CD4-positive, CD25-positive, alpha-beta regulatory T cell (primary cell): ENCODE results near the gene SERAC1. TPM values are rescaled to one million over a fixed set of nuclear protein-coding genes. Genes with fewer than 3 reads are reported as not detected.

ENCODE experiments used
- ATAC-seq, 2 donors: fragments of 150-1000 bp; cut with Tn5 transposase; one replicate each; pipeline ENCODE4 v1.10.0; 2021; ENCODE audit warnings: low read depth in 2 of 2, moderate number of reproducible peaks in 2 of 2, moderate library complexity in 1 of 2
- DNase-seq, 3 donors: peaks; one replicate each; pipeline versions ENCODE4 v3.0.0 to v3.0.0-alpha.2; 2012 to 2022; ENCODE audit warnings: mixed read lengths in 1 of 3
- H3K27ac ChIP-seq: one replicate; pipeline ENCODE4 v1.7.0; 2013; ENCODE audit warnings: mild to moderate bottlenecking, low read length; ENCODE audit not compliant: insufficient read depth, poor library complexity, severe bottlenecking
- H3K27me3 ChIP-seq: one replicate; pipeline ENCODE4 v1.7.0; 2013; ENCODE audit warnings: low read length; ENCODE audit not compliant: control insufficient read depth, insufficient read depth
- H3K36me3 ChIP-seq: one replicate; pipeline ENCODE4 v1.7.0; 2013; ENCODE audit warnings: mild to moderate bottlenecking, low read length, moderate library complexity; ENCODE audit not compliant: control insufficient read depth, insufficient read depth
- H3K4me1 ChIP-seq: 2 replicates; pipeline ENCODE4 v1.7.0; 2013; ENCODE audit warnings: mild to moderate bottlenecking, low read length; ENCODE audit not compliant: insufficient read depth, control insufficient read depth, poor library complexity, severe bottlenecking
- H3K4me3 ChIP-seq: one replicate; pipeline ENCODE4 v1.7.0; 2013; ENCODE audit warnings: low read depth, mild to moderate bottlenecking, low read length, moderate library complexity
- H3K9me3 ChIP-seq, 2 experiments: 1 replicate in 1 of 2; 2 replicates in 1 of 2; pipeline ENCODE4 v1.7.0; 2013; ENCODE audit warnings: low read length in 2 of 2, mild to moderate bottlenecking in 1 of 2, moderate library complexity in 1 of 2; ENCODE audit not compliant: control insufficient read depth in 2 of 2
- H3K27ac Mint-ChIP-seq, 3 donors: one replicate each; pipeline ENCODE4 v1.8.0; 2020 to 2022; ENCODE audit warnings: mild to moderate bottlenecking in 3 of 3, mixed read lengths in 3 of 3, moderate library complexity in 2 of 3
- H3K27me3 Mint-ChIP-seq: one replicate; pipeline ENCODE4 v1.8.0; 2022; ENCODE audit warnings: mild to moderate bottlenecking, mixed read lengths
- H3K36me3 Mint-ChIP-seq: one replicate; pipeline ENCODE4 v1.8.0; 2020; ENCODE audit warnings: mixed read lengths
- H3K4me1 Mint-ChIP-seq, 4 donors: one replicate each; pipeline ENCODE4 v1.8.0; 2020 to 2022; ENCODE audit warnings: mixed read lengths in 4 of 4, mild to moderate bottlenecking in 1 of 4
- H3K4me3 Mint-ChIP-seq, 4 donors: one replicate each; pipeline ENCODE4 v1.8.0; 2020 to 2022; ENCODE audit warnings: mild to moderate bottlenecking in 4 of 4, mixed read lengths in 4 of 4, moderate library complexity in 3 of 4
- H3K9me3 Mint-ChIP-seq, 7 donors: one replicate each; pipeline ENCODE4 v1.8.0; 2020 to 2022; ENCODE audit warnings: mixed read lengths in 7 of 7, mild to moderate bottlenecking in 3 of 7, moderate library complexity in 2 of 7
- polyA plus RNA-seq, 4 donors: library from polyadenylated mRNA; unstranded; fragments of 300-500 nt; fragmentation: Illumina TruSeq; gene quantifications; one replicate each; pipeline ENCODE4 v1.2.3, GENCODE V29; 2021
- total RNA-seq: library from RNA; stranded (reverse); gene quantifications from one replicate; pipeline ENCODE4 v1.2.3, GENCODE V29; 2022

The SERAC1 gene
- total and polyA plus RNA-seq, 5 donors from 2014 or later, result 1.3 to 4.8 (median 2.7) TPM

DNA sequence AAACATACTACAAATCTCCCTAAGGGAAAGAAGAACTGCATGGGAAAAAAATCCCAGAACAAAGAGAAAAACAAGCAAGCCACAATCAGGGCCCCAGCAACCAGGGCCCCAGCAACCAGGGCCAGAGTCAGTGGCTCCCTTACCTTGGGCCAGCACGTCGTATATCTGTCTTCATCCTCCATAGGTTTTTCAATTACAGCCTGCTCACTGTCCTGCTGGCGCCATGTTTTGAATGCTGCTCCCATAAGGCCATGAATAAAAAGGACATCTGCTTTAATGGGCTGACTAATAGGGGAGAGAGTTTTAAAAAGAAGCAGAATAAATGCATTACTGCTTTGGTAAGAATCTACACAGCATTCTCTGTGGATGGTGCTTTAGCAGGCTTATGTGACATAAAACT is 49.2 kb downstream of the SERAC1 start:
- Mint-ChIP-seq H3K36me3 (peaks cover 29% of the 10 kb centered on the region), H3K9me3 (peaks cover 0 to 5% (median 0%) of the 10 kb centered on the region in 7 donors), H3K27me3 (no peaks in the 10 kb centered on the region), H3K27ac (no peak overlapping the region), H3K4me1 (no peaks in the 10 kb centered on the region), H3K4me3 (no peak overlapping the region)
- H3K27ac ChIP-seq, result no peak overlapping the region
- H3K36me3 ChIP-seq, result peaks cover 11% of the 10 kb centered on the region
- no peaks in the 10 kb centered on the region for H3K27me3 ChIP-seq
- ATAC-seq (no peak), DNase-seq (no peak)
- no peaks in the 10 kb centered on the region for H3K4me1 ChIP-seq
- H3K4me3 ChIP-seq, result no peak overlapping the region
- no peaks in the 10 kb centered on the region for H3K9me3 ChIP-seq

DNA sequence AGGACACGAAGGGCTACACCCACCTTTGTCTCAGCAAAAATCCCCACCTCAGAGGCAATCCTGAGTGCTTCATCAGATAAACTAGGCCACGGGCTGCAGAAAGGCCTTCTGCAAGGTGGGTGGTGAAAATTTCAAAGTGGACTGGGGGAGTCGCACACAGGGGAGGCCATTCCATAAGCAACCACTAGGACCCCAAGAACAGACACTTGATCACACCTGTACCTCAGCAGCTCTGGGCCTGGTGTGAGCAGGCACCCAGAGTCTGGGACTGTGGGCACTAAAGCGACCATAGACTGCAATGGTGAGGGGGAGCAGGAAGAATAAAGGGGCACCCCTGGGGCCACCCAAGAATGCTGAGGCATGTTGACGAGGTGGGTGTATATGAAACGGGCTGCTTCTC is 52.6 kb downstream of the SERAC1 start:
- Mint-ChIP-seq H3K36me3 (peaks cover 41% of the 10 kb centered on the region), H3K4me3 (no peak overlapping the region), H3K27me3 (no peaks in the 10 kb centered on the region), H3K9me3 (no peaks in the 10 kb centered on the region), H3K4me1 (peaks cover 0 to 5% (median 0%) of the 10 kb centered on the region in 4 donors), H3K27ac (no peak overlapping the region)
- Histone ChIP-seq H3K36me3 (peaks cover 23% of the 10 kb centered on the region), H3K4me1 (no peaks in the 10 kb centered on the region), H3K4me3 (no peak overlapping the region), H3K9me3 (no peaks in the 10 kb centered on the region), H3K27ac (no peak overlapping the region), H3K27me3 (no peaks in the 10 kb centered on the region)
- ATAC-seq, result no peak
- no peak for DNase-seq

- H3K27ac ChIP-seq, result no peak overlapping the region
- H3K36me3 ChIP-seq, result peaks cover 23% of the 10 kb centered on the region
- DNase-seq (no peak), ATAC-seq (no peak)
- H3K9me3 ChIP-seq, result no peaks in the 10 kb centered on the region
- no peaks in the 10 kb centered on the region for H3K27me3 Mint-ChIP-seq
- no peak overlapping the region for H3K4me3 Mint-ChIP-seq
- H3K36me3 Mint-ChIP-seq, result peaks cover 41% of the 10 kb centered on the region
- H3K4me1 ChIP-seq, result no peaks in the 10 kb centered on the region
- H3K27ac Mint-ChIP-seq, result no peak overlapping the region
- H3K4me1 Mint-ChIP-seq, result peaks cover 0 to 5% (median 0%) of the 10 kb centered on the region in 4 donors
- H3K4me3 ChIP-seq, result no peak overlapping the region
- no peaks in the 10 kb centered on the region for H3K9me3 Mint-ChIP-seq
- H3K27me3 ChIP-seq, result no peaks in the 10 kb centered on the region
These were observed 53.0 kb downstream of the SERAC1 start for GRCh38 chr6:158115102-158115501.

GRCh38 chr6:158113802-158114201 is 54.3 kb downstream of the SERAC1 start:
- H3K27me3 ChIP-seq, result no peaks in the 10 kb centered on the region
- DNase-seq (no peak), ATAC-seq (no peak)
- Mint-ChIP-seq H3K36me3 (peaks cover 48% of the 10 kb centered on the region), H3K9me3 (no peaks in the 10 kb centered on the region), H3K4me1 (peaks cover 0 to 5% (median 0%) of the 10 kb centered on the region in 4 donors), H3K27me3 (no peaks in the 10 kb centered on the region), H3K4me3 (no peak overlapping the region), H3K27ac (peak overlapping the region in 1 of 3 donors; percentile 15)
- H3K9me3 ChIP-seq, result no peaks in the 10 kb centered on the region
- no peak overlapping the region for H3K4me3 ChIP-seq
- H3K36me3 ChIP-seq, result peaks cover 21% of the 10 kb centered on the region
- no peaks in the 10 kb centered on the region for H3K4me1 ChIP-seq
- no peak overlapping the region for H3K27ac ChIP-seq

GRCh38 chr6:158111987-158112386 is 56.1 kb downstream of the SERAC1 start:
- H3K4me3 Mint-ChIP-seq, result no peak overlapping the region
- Histone ChIP-seq H3K27ac (no peak overlapping the region), H3K9me3 (no peaks in the 10 kb centered on the region), H3K36me3 (peaks cover 16% of the 10 kb centered on the region), H3K4me1 (no peaks in the 10 kb centered on the region), H3K27me3 (no peaks in the 10 kb centered on the region), H3K4me3 (no peak overlapping the region)
- DNase-seq (no peak), ATAC-seq (no peak)
- H3K4me1 Mint-ChIP-seq, result peaks cover 0 to 5% (median 0%) of the 10 kb centered on the region in 4 donors
- H3K36me3 Mint-ChIP-seq, result peaks cover 36% of the 10 kb centered on the region
- no peaks in the 10 kb centered on the region for H3K9me3 Mint-ChIP-seq
- H3K27ac Mint-ChIP-seq, result no peak overlapping the region
- H3K27me3 Mint-ChIP-seq, result no peaks in the 10 kb centered on the region

DNA sequence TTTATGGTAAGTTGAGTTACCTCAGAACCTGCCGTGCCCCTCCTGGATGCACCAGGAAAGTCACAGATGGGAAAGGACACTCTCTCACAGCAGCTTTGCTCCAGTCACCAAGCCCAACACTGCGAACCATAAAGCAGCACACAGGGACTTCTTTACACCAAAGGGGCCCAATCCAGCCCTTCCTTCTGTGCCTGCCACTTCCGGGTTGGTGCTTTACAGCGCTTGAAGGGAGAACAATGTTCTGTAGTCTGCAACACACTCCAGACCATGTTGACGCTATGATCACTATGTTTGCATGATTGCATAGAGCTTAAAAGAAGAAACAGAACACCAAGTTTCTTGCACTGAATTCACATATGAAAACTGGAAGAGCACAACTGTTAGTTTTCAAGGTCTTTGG is 57.1 kb downstream of the SERAC1 start:
- Mint-ChIP-seq H3K4me1 (peaks cover 0 to 5% (median 0%) of the 10 kb centered on the region in 4 donors), H3K27ac (no peak overlapping the region), H3K36me3 (peaks cover 30% of the 10 kb centered on the region), H3K9me3 (no peaks in the 10 kb centered on the region), H3K4me3 (no peak overlapping the region), H3K27me3 (no peaks in the 10 kb centered on the region)
- Histone ChIP-seq H3K36me3 (peaks cover 15% of the 10 kb centered on the region), H3K4me3 (no peak overlapping the region), H3K4me1 (no peaks in the 10 kb centered on the region), H3K9me3 (no peaks in the 10 kb centered on the region), H3K27me3 (no peaks in the 10 kb centered on the region), H3K27ac (no peak overlapping the region)
- ATAC-seq (no peak), DNase-seq (no peak)

- H3K9me3 Mint-ChIP-seq, result no peaks in the 10 kb centered on the region
- H3K36me3 ChIP-seq, result peaks cover 14% of the 10 kb centered on the region
These were observed 58.3 kb downstream of the SERAC1 start for GRCh38 chr6:158109748-158110147.

DNA sequence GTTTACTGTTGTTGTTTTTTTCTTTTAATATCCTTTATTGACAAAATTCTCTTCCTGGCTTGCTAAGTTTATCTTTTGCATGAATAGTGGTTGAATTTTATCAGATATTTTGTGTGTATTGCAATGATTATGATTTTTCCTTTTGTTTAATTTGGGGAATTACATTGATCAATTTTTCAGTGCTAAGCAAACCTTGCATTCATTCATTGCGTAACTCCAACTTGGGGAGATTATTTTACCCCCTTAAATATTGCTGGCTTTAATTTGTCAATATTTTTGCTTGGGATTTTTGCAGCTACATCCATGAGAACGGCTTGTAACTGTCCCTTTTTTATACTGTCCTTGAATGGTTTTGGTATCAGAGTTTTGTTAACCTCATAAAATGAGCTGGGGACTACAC is 63.4 kb downstream of the SERAC1 start:
- Histone ChIP-seq H3K4me3 (no peak overlapping the region), H3K27ac (no peak overlapping the region), H3K27me3 (no peaks in the 10 kb centered on the region), H3K4me1 (no peaks in the 10 kb centered on the region), H3K36me3 (no peaks in the 10 kb centered on the region), H3K9me3 (no peaks in the 10 kb centered on the region)
- Mint-ChIP-seq H3K27ac (no peak overlapping the region), H3K27me3 (no peaks in the 10 kb centered on the region), H3K36me3 (peaks cover 9% of the 10 kb centered on the region), H3K4me1 (peaks cover 0 to 2% (median 0%) of the 10 kb centered on the region in 4 donors), H3K4me3 (no peak overlapping the region), H3K9me3 (no peaks in the 10 kb centered on the region)
- ATAC-seq (no peak), DNase-seq (no peak)

More at GRCh38 chr6:158109748-158110147, 58.3 kb downstream of the SERAC1 start:
- Histone ChIP-seq H3K27ac (no peak overlapping the region), H3K4me1 (no peaks in the 10 kb centered on the region), H3K9me3 (no peaks in the 10 kb centered on the region), H3K27me3 (no peaks in the 10 kb centered on the region), H3K4me3 (no peak overlapping the region)
- Mint-ChIP-seq H3K4me1 (peaks cover 0 to 5% (median 0%) of the 10 kb centered on the region in 4 donors), H3K27me3 (no peaks in the 10 kb centered on the region), H3K27ac (no peak overlapping the region), H3K4me3 (peak overlapping the region in 1 of 4 donors; percentile 3), H3K36me3 (peaks cover 29% of the 10 kb centered on the region)
- ATAC-seq (no peak), DNase-seq (no peak)
